BLaER1 (cell line): ENCODE data around the gene SLC29A3.

Experiments used
- H3K27ac ChIP-seq: shearing (Covaris generic); formaldehyde crosslinking; 2 replicates; pipeline ENCODE4 v1.8.1; 2022
- H3K27me3 ChIP-seq: shearing (Covaris generic); formaldehyde crosslinking; 2 replicates; pipeline ENCODE4 v1.8.1; 2022
- H3K36me3 ChIP-seq: shearing (Covaris generic); formaldehyde crosslinking; 2 replicates; pipeline ENCODE4 v1.8.1; 2022
- H3K4me1 ChIP-seq: shearing (Covaris generic); formaldehyde crosslinking; 2 replicates; pipeline ENCODE4 v1.8.1; 2022
- H3K4me2 ChIP-seq: shearing (Covaris generic); formaldehyde crosslinking; 2 replicates; pipeline ENCODE4 v1.8.1; 2022
- H3K4me3 ChIP-seq: shearing (Covaris generic); formaldehyde crosslinking; 2 replicates; pipeline ENCODE4 v1.8.1; 2022
- H3K9ac ChIP-seq: shearing (Covaris generic); formaldehyde crosslinking; 2 replicates; pipeline ENCODE4 v1.8.1; 2022
- H3K9me3 ChIP-seq: shearing (Covaris generic); formaldehyde crosslinking; 2 replicates; pipeline ENCODE4 v1.8.1; 2022
- H4K20me1 ChIP-seq: shearing (Covaris generic); formaldehyde crosslinking; 2 replicates; pipeline ENCODE4 v1.8.1; 2022
- Cebpa-rat ChIP-seq: shearing (Covaris generic); IDR thresholded peaks from 2 replicates; pipeline ENCODE4 v1.8.1; 2022

Gene SLC29A3

DNA sequence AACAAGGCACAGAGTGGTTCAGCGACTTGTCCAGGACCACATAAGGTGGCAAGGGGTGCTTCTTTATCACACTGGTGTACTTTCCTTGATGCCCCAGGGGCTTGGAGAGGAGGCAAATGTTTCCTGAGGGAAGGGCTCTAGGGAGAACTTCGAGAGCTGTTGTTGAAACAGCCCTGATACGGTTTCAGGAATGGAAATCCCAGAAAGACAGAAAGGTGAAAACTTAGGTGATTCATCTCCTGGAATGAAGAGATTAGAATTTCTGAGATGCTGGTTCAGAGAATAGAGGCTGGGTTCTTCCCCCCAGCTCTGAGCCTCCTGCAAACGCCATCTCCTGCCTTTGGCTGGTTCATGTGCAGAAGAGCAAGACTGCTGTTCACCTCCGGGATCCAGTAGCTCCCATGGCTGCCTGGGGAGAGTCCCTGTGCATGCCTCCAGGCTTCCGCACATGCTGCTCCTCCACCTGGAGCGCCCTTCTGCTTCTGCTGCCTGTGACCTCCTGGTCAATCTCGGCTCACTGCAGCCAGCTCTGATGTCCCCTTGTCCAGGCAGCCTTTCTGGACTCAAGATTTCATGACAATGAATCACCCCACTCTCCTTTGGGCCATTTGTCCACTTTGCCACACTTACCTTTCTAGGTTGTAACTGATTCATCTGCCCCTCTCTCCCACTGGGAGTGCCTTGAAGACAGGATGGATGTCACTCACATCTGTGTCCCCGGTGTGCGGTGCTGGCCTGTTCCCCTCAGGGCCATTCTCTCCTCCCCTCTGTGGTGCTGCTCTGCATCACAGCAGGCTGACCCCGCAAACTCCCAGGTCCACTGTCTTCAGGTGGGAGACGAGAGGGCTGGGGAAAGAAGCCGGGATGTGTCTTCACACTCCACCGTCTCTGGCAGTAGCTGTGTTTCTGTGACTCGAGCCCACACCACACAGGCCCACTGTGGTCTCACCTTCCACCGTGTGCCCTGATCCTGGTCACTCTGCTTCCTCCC is 74.0 kb downstream of the SLC29A3 start:
- H3K27me3 ChIP-seq = peaks cover 28% of the 10 kb centered on the region
- no peaks in the 10 kb centered on the region for H3K9me3 ChIP-seq
- no peak overlapping the region for H3K9ac ChIP-seq
- peaks cover 48% of the 10 kb centered on the region for H3K4me1 ChIP-seq
- peaks cover 10% of the 10 kb centered on the region for H4K20me1 ChIP-seq
- 0 out of 2 replicates have a peak overlapping the region, but pooled peaks have one; percentile 7 for H3K4me2 ChIP-seq
- no peak overlapping the region for H3K4me3 ChIP-seq
- H3K27ac ChIP-seq = no peak overlapping the region
- H3K36me3 ChIP-seq = no peaks in the 10 kb centered on the region
- no peak for TF ChIP-seq Cebpa-rat

DNA sequence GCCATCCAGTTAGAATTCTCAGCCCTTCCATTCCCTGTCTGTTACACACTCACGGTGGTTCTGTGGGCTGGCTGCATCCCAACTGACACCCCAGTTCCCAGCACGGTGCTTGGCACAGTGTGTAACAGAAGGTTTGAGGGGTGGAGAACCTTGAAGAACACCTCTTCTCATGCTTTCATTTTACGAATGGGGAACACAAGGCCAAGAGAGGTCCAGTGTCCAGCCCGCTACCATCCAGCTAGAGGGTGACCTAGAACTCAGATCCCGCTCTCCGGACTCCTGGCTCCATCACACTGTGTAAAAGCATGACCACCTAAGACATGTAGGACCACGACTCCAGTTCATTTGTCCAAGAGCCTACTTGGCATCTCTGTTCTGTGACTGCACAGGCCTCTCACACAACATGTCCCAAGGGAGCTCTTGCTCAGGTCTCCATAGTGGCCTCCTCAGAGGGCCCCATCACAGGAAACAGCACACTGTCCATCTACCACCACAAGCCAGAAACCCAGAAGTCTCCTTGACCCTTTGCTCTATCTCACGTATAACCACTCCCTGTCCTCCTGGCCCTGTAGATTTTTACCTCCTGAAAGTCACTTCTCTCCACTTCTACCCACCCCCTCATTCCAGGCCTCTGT is 74.9 kb downstream of the SLC29A3 start:
- H3K27me3 ChIP-seq = peaks cover 37% of the 10 kb centered on the region
- TF ChIP-seq Cebpa-rat = no peak
- H3K4me2 ChIP-seq = no peak overlapping the region
- no peaks in the 10 kb centered on the region for H3K36me3 ChIP-seq
- H3K4me1 ChIP-seq = peaks cover 48% of the 10 kb centered on the region
- no peak overlapping the region for H3K27ac ChIP-seq
- peaks cover 16% of the 10 kb centered on the region for H4K20me1 ChIP-seq
- no peaks in the 10 kb centered on the region for H3K9me3 ChIP-seq
- no peak overlapping the region for H3K4me3 ChIP-seq
- no peak overlapping the region for H3K9ac ChIP-seq

DNA sequence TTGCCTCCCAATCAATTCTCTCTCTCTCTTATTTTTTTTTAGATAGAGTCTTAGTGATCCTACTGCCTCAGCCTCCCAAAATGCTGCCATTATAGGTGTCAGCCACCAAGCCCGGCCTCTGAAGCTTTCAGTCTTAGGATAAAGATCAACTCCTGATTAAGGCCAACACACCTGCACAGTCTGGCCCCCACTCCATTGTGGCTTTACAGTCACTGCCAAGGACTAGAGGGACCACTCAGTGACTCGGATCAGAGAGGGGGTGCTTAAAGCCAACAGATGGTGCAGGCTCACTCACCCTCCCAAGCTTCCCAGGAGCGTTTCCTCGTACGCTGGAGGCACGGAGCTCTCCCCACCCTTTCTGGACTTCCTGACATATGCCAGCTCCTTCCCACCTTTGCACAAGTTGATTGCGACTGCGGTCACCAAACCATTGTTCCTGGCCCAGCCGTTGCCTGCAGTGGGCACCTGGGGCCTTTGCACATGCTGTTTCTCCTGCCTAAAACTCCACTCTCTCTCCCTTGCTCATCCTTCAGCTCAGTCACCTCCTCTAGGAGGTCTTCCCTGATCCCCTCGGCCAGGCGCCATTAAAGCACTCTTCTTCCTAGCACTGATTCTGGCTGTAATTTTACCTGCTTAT is 76.0 kb downstream of the SLC29A3 start:
- Histone ChIP-seq H3K4me3 (no peak overlapping the region), H3K9ac (no peak overlapping the region), H3K9me3 (no peaks in the 10 kb centered on the region), H3K36me3 (no peaks in the 10 kb centered on the region), H3K4me1 (peaks cover 44% of the 10 kb centered on the region), H3K4me2 (no peak overlapping the region), H3K27me3 (peaks cover 47% of the 10 kb centered on the region), H3K27ac (no peak overlapping the region), H4K20me1 (peaks cover 16% of the 10 kb centered on the region)
- no peak for TF ChIP-seq Cebpa-rat

DNA sequence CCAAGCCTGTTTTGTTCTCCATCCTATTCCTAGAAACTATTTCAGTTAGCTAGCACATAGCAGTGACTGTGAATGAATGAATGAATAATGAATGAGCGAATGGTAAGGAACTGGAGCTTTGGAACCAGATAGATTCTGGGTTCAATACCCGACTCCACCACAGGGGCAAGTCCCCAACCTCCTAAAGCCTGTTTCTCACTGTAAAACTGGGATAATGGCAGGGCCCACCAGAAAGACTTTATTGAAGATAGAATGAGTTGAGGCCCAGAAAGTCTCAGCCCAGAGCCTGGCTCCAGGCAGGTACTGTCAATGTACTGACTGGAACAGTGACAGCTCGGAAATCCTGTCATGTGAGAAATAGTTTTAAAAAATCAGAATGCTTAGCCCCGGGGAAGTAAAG is 76.6 kb downstream of the SLC29A3 start:
- Histone ChIP-seq H3K4me1 (peaks cover 38% of the 10 kb centered on the region), H3K4me2 (peak overlapping the region; percentile 90), H3K4me3 (no peak overlapping the region; the same call in 1 of the 2 replicates), H4K20me1 (peaks cover 16% of the 10 kb centered on the region), H3K9ac (no peak overlapping the region), H3K36me3 (no peaks in the 10 kb centered on the region), H3K9me3 (no peaks in the 10 kb centered on the region), H3K27ac (no peak overlapping the region), H3K27me3 (peaks cover 52% of the 10 kb centered on the region)
- TF ChIP-seq Cebpa-rat = no peak

DNA sequence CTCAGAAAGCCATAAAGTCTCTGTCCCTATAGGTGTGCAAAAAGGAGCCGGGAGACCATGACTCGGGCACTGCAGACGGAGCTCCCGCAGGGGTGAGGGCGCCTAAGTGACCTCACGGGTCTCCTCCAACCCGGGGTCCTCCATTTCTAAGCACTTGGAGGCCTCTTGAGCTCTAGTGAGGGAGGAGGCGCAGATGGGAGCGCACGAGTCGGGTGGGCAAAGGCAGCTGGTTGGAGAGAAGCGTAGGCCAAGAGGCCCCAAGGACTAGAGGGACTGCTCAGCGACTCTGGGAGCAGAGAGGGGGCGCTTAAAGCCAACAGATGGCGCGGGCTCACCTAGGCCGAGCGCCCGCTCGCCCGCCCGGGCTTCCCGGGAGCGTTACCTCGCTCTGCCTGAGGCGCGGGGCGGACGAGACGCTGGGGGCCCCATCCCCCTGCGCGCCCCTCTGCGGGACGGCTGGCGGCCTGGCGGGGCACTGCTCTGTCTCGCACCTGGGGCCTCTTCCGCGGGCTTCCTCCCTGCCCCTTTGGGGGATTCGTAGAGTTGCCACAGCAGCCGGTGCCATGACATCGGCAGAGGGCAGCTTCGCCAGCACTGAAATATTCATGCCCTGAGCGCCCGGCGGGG is 77.1 kb downstream of the SLC29A3 start:
- no peak for TF ChIP-seq Cebpa-rat
- peaks cover 32% of the 10 kb centered on the region for H3K4me1 ChIP-seq
- H3K27me3 ChIP-seq = peaks cover 52% of the 10 kb centered on the region
- peaks cover 16% of the 10 kb centered on the region for H4K20me1 ChIP-seq
- H3K36me3 ChIP-seq = no peaks in the 10 kb centered on the region
- H3K27ac ChIP-seq = peak overlapping the region; percentile 22; the same call in 1 of the 2 replicates
- peak overlapping the region; percentile 48; the same call in 1 of the 2 replicates for H3K9ac ChIP-seq
- peak overlapping the region; percentile 90 for H3K4me2 ChIP-seq
- no peaks in the 10 kb centered on the region for H3K9me3 ChIP-seq
- peak overlapping the region; percentile 68 for H3K4me3 ChIP-seq

DNA sequence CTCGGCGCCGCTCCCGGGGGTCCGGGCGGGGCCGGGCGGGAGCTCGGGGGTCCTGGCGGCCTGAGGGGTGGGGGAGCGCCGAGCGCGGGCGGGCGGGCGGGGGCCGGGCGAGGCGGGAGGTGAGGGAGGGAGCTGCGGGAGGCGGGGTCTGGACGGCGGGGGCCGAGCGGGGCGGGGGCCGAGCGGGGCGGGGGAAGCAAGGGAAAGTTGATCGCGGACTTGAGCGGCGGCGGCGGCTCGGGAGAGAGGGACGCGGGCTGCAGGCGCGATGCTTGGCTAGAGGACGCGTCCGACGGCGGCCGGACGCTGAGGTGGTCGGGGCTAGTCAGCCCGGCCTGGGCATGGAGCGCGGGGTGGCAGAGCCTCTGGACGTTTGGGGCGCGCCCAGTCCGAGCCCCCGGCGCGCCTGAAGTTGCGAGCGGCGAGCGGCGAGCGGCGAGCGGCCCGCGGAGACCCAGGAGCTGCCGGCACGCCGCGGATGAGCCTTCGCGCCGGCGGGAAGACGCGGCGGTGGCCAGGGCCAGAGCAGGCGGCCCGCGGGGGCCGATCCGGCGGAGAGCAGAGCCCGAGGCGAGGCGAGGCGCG is 77.7 kb downstream of the SLC29A3 start, which contains the start of gene CDH23:
CDH23 (plus strand) TSS at position 210 of the 585 bp plus-strand sequence. CDS start 42,912 bp downstream, outside the sequence.
- TF ChIP-seq Cebpa-rat = no peak
- Histone ChIP-seq H3K36me3 (no peaks in the 10 kb centered on the region), H3K4me3 (peak within 1 kb of the TSS; percentile 68), H4K20me1 (peaks cover 16% of the 10 kb centered on the region), H3K9me3 (no peaks in the 10 kb centered on the region), H3K27ac (peak within 1 kb of the TSS; percentile 22; the same call in 1 of the 2 replicates), H3K27me3 (peaks cover 52% of the 10 kb centered on the region), H3K4me1 (peaks cover 31% of the 10 kb centered on the region), H3K4me2 (peak within 1 kb of the TSS; percentile 93), H3K9ac (peak within 1 kb of the TSS; percentile 57)

DNA sequence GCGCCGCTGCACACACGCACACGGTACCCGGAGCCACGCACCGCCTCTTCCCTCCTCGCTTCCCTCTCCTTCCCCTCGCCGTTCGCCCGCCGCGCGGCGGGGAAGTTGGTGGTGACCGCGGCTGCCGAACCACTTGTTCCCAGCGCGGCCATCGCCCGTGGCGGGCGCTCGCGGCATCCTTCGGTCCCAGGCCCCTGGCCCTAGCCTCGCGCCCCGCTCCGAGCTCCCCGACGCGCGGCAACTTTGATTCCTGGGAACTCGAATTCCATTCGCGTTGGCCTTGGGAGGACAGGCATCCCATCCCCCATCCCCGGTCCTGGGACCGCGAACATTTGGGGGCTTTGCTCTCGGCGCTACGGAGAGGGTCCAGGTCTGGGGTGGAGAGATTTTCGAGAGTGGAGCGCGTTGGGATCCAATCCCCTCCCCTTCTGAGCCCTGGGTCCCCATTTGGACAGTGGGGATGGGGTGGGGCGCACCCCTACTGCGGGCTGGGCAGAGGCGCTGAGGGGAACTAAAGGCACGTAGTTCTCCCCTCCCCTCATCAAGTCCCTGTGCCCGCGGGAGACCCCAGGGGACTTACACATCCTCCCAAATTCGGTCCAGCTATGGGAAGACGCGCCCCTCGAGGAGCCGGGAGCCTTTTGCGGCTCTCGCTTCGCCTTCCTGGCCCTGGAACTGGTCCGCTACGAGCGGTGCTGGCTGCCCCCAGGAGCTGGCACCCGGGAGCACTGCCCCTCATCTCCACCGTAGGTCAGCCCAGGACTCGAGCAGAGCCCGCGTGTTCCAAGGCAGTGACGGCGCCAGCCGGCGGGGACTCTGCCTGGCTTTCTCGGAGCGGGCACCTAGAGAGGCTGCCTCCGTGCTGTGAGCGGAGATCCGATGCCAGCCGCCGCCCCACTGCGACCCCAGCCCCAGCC is 78.5 kb downstream of the SLC29A3 start:
- Histone ChIP-seq H3K27me3 (peaks cover 52% of the 10 kb centered on the region), H3K4me2 (peak overlapping the region; percentile 93), H4K20me1 (peaks cover 16% of the 10 kb centered on the region), H3K9ac (peak overlapping the region; percentile 57), H3K9me3 (no peaks in the 10 kb centered on the region), H3K36me3 (no peaks in the 10 kb centered on the region), H3K4me1 (peaks cover 25% of the 10 kb centered on the region), H3K27ac (no peak overlapping the region), H3K4me3 (peak overlapping the region; percentile 68)
- no peak for TF ChIP-seq Cebpa-rat

DNA sequence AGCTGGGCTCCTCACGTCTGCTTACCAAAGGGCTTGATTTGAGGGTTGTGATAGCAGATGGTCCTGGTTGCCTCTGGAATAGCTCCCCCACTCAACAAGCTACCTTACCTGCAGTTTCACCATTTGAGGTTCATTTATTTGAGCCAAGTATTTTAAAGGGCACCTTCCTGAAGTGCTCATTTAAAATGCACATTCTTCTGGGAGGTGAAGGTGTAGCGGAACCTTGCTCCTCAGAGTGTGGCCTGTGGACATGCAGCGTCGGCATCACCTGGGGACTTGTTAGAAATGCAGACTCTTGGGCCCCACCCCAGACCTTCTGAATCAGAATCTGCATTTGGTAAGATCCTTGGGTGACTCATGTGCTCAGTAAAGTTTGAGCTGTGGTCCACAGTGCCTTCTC is 79.9 kb downstream of the SLC29A3 start:
- peaks cover 16% of the 10 kb centered on the region for H4K20me1 ChIP-seq
- no peaks in the 10 kb centered on the region for H3K9me3 ChIP-seq
- H3K36me3 ChIP-seq = no peaks in the 10 kb centered on the region
- no peak overlapping the region for H3K4me3 ChIP-seq
- peaks cover 52% of the 10 kb centered on the region for H3K27me3 ChIP-seq
- H3K4me2 ChIP-seq = no peak overlapping the region
- no peak for TF ChIP-seq Cebpa-rat
- H3K4me1 ChIP-seq = peaks cover 21% of the 10 kb centered on the region
- H3K27ac ChIP-seq = no peak overlapping the region
- H3K9ac ChIP-seq = no peak overlapping the region
